Measurements from ENCODE around the gene HDLBP.

DNA sequence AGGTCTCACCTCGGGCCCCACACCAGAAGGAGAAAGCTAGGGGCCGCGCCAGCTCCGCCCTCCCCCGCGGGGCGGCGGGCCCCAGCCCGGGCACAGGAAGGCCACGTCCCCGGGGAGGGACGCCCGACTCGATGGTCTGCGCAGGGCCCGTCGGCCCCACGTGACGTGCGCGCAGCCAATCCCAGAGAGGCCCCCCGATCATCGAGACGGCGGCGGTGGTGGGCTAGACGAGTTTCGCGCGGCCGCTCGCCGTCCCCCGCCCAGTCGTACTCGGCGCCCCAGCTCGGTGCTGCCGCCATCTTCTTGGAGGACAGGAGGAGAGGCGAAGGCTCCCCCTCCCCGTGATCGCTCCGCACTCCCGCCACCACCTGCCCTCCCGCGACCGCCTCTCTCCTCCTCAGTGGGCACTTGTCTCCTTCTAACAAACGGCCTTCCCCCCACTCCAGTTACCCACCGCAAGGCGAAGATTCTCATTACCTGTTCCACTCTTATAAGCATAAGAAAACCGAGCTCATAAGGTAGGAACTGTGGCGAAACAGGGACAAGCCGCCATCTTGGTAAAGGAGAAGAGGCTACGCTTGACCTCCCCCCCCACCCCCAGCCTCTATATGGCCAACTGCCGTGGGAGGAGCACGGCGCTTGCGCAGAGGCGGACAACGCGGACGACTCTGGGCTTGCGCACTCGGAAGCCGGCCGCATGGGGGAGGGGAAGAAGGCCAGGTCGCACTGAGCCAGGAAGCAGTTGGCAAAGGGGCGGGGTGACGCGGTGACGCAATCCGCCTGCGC, at the start of gene HDLBP:
- TF ChIP-seq CTCF (IDR thresholded peaks at IDR 0.05) (peak in 1 of 6 experiments; percentile 6), POLR2A (IDR thresholded peaks at IDR 0.05) (peak; percentile 46 to 87)
